AG04450 (cell line): ENCODE data around the gene AK8. TPM values are rescaled to one million over a fixed set of nuclear protein-coding genes. Genes with fewer than 3 reads are reported as not detected.

Experiments
- CTCF ChIA-PET: fragments of 300-600, 350-600 bp; formaldehyde crosslinking; extraction: SDS; loops from one replicate; lab custom pipeline; 2022; ENCODE audit warnings: antibody characterized with exemption, inconsistent platforms; lab: Charles Lee
- POLR2A ChIA-PET: fragments of 350-600 bp; formaldehyde crosslinking; extraction: SDS; loops from one replicate; lab custom pipeline; 2021; ENCODE audit warnings: antibody characterized with exemption, inconsistent platforms; lab: Yijun Ruan, JAX
- DNase-seq: peaks from one replicate; pipeline ENCODE4 v3.0.0-alpha.2; 2011; ENCODE audit warnings: low read depth, low spot score
- H3K27ac ChIP-seq: one replicate; pipeline ENCODE4 v1.5.1; 2012; ENCODE audit warnings: low read depth, low read length, control low read depth
- H3K27me3 ChIP-seq: one replicate; pipeline ENCODE4 v1.6.0; 2012; ENCODE audit warnings: low read length; ENCODE audit not compliant: control insufficient read depth, insufficient read depth
- H3K4me3 ChIP-seq: 2 replicates; pipeline ENCODE4 v1.5.1; 2011; ENCODE audit warnings: mild to moderate bottlenecking, low read depth, low read length, control low read depth
- H3K9me3 ChIP-seq: 2 replicates; pipeline ENCODE4 v1.5.1; 2012; ENCODE audit warnings: low read length; ENCODE audit not compliant: control insufficient read depth, insufficient read depth
- polyA plus RNA-seq: library from polyadenylated mRNA; depleted of rRNA; stranded (reverse); fragments of >200 nt; gene quantifications from 2 replicates; pipeline ENCODE4 v1.2.3, GENCODE V29; 2011
- TF ChIP-seq, protein P1 (sequence below): IDR thresholded peaks from 2 replicates; pipeline ENCODE4 v1.5.1; 2011; ENCODE audit warnings: low read depth, low read length, control low read depth, inconsistent platforms

The AK8 gene
- polyA plus RNA-seq, 1 experiment = 0.14 TPM

DNA sequence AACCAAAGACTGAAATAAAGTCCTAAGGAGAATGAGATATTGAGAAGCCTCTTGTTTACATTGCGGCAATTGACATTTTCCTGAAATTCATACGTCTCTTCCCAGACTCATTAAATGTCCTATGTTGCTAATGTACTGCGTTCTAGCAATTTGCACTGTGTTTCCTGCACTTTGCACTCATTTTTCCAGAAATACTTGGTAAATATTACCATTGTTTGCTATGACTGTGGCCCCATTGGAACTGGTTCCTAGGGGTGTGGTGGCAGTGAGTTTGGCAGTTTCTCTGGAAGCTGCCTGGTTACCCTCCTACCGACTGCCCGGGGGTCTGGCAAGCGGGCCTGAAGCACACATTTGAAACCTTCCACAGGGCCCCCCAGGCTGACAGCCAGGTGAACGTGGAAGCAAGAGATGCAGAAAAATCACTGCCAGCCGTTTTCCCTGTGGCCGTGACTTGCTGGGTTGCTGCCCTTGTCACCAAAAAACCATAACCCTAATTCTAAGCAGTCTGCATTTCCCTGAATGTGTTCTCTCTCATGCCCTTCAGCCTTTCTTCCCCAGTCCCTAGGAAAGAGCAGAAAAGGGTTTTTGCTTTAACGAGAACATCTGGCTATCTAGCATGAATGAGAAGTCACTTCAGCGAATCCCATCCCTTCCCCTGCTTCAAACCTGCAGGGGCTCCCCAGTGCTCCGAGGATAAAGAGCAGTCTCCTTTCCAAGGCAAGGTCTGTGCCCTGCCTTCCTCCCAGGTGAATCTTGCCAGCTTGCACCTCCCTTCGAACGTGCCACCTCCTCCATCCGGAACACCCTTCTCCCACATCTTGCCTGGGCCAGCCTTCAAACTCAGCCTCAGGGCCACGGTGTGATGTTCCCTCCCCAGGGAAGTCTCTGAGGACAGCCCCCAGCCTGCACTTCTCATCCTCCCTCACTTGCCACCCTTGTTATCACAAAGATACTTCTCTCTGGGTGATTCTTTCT lies 84.2 kb downstream of the AK8 start:
- H3K27ac ChIP-seq = no peak overlapping the region
- ChIA-PET POLR2A (no interaction called here), CTCF (no interaction called here)
- H3K9me3 ChIP-seq = no peaks in the 10 kb centered on the region; the same call in 1 of the 2 replicates
- TF ChIP-seq, protein P1, sequence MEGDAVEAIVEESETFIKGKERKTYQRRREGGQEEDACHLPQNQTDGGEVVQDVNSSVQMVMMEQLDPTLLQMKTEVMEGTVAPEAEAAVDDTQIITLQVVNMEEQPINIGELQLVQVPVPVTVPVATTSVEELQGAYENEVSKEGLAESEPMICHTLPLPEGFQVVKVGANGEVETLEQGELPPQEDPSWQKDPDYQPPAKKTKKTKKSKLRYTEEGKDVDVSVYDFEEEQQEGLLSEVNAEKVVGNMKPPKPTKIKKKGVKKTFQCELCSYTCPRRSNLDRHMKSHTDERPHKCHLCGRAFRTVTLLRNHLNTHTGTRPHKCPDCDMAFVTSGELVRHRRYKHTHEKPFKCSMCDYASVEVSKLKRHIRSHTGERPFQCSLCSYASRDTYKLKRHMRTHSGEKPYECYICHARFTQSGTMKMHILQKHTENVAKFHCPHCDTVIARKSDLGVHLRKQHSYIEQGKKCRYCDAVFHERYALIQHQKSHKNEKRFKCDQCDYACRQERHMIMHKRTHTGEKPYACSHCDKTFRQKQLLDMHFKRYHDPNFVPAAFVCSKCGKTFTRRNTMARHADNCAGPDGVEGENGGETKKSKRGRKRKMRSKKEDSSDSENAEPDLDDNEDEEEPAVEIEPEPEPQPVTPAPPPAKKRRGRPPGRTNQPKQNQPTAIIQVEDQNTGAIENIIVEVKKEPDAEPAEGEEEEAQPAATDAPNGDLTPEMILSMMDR = no peak
- H3K4me3 ChIP-seq = no peak overlapping the region
- peaks cover 30% of the 10 kb centered on the region for H3K27me3 ChIP-seq
- no peak for DNase-seq

DNA sequence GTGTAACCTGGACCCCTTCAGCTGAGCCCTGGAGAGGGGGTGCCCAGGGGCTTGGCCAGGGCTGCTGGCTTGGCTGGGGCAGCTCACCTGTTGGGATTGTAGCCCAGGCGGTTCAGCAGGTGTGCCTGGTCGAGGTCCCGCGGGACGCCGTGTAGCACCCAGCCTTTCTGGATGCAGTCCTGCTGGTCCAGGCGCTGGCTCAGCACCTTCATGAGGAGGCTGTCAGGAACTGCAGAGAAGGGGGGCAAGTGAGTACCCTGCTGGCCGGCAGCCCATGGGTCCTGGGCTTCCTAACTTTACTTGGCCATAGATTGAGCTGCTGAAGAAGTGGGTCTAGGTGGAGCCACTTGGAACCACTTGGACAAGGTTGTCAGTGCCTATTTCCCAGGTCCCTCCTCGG lies 85.5 kb downstream of the AK8 start:
- CTCF ChIA-PET = no interaction called here
- Histone ChIP-seq H3K27ac (no peak overlapping the region), H3K4me3 (no peak overlapping the region), H3K9me3 (no peaks in the 10 kb centered on the region; the same call in 1 of the 2 replicates), H3K27me3 (peaks cover 30% of the 10 kb centered on the region)
- TF ChIP-seq, protein P1 = no peak
- POLR2A ChIA-PET = no interaction called here
- no peak for DNase-seq

DNA sequence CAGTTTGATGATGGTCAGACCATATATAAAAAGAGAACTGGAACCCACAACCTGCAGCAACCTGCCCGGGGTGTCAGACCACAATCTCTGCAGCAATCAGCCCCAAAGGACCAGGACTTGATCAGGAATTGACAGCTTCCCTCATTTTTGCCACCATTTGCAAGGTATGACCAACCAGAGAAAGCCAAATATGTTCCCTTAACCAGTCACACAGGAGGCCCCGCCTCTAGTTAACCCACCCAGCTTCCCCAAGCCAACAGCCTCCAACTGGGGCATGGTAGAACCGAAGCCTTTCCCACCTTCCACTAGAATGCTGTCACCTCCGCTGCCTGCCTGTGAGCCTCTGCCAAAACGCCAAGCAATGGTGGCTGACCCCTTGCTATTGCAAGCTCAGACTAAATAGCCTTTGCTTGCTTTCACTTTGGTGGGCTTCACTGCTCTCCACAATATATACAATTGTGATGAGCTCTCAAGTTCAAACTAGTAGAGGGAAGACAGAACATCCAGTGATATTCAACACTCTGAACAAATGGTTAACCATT lies 86.3 kb downstream of the AK8 start:
- Histone ChIP-seq H3K9me3 (no peaks in the 10 kb centered on the region; the same call in 1 of the 2 replicates), H3K4me3 (no peak overlapping the region), H3K27ac (no peak overlapping the region), H3K27me3 (peaks cover 28% of the 10 kb centered on the region)
- ChIA-PET POLR2A (no interaction called here), CTCF (no interaction called here)
- TF ChIP-seq, protein P1 = no peak
- no peak for DNase-seq

DNA sequence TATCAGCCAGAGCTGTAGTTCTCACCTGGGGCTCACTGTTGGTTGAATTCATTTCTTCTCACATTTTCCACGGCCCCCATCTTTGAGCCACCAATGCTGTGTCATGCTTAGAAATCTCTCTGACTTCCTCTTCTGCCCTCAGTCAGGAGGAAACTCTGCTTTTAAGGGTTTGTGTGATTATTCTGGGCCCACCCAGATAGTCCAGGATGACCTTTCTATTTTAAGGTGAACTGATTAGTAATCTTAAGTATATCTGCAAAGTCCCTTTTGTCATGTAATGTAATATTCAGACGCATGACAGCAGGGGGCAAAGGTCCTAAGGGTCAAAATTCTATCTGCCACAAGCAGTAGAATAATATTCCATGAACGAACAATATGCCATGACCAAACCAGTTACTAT lies 88.4 kb downstream of the AK8 start:
- peaks cover 40% of the 10 kb centered on the region for H3K27me3 ChIP-seq
- no peak for DNase-seq
- TF ChIP-seq, protein P1 = no peak
- ChIA-PET POLR2A (no interaction called here), CTCF (no interaction called here)
- no peaks in the 10 kb centered on the region; the same call in 1 of the 2 replicates for H3K9me3 ChIP-seq
- H3K27ac ChIP-seq = no peak overlapping the region
- no peak overlapping the region for H3K4me3 ChIP-seq

DNA sequence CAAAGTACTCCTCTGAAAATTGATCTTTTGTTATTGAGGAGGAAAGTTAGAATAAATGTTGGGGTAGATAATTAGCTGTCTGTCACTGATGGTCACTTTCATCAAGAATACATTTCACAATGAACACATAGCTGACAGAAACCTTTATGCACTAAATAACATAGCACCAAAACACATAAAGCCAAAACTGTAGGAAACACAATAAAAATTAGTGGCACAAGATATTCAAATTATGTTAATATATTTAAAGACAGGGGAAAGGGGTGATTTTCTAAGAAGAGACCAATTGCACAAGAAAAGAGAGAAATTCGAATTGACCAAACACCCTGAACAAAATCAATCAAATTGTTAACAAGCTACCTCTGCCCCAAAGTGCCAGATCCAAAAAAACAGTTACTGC lies 89.7 kb downstream of the AK8 start:
- no peak for DNase-seq
- Histone ChIP-seq H3K27ac (no peak overlapping the region), H3K27me3 (peaks cover 37% of the 10 kb centered on the region), H3K4me3 (no peak overlapping the region), H3K9me3 (no peaks in the 10 kb centered on the region; the same call in 1 of the 2 replicates)
- TF ChIP-seq, protein P1 = no peak
- POLR2A ChIA-PET = no interaction called here
- CTCF ChIA-PET = interaction anchor here (0.8 to 1.4 kb wide), 3 partner anchors 12 to 281 kb away, joined by 3 read pairs; no protein-coding TSS in a partner anchor
